DND-41 (cell line): ENCODE results near the gene STX16.

Experiments used
- ATAC-seq: fragments of 200-7000 bp; cut with Tn5 transposase; 3 replicates; pipeline ENCODE4 v1.9.1; 2021; ENCODE audit warnings: low read depth; ENCODE audit not compliant: insufficient read depth
- DNase-seq: peaks from one replicate; pipeline ENCODE4 v3.0.0-alpha.2; 2020
- H2AFZ ChIP-seq: 2 replicates; pipeline ENCODE4 v1.6.0; 2012; ENCODE audit warnings: low read depth, low read length
- H3K27ac ChIP-seq: 2 replicates; pipeline ENCODE4 v1.5.1; 2012; ENCODE audit warnings: low read length, inconsistent platforms
- H3K27me3 ChIP-seq: fragments of 200-600 bp; sonication (generic); 2 replicates; pipeline ENCODE4 v1.6.0; 2012; ENCODE audit warnings: low read length, mild to moderate bottlenecking, inconsistent platforms; ENCODE audit not compliant: insufficient read depth, poor library complexity
- H3K36me3 ChIP-seq: 2 replicates; pipeline ENCODE4 v1.5.1; 2012; ENCODE audit warnings: low read length, inconsistent platforms; ENCODE audit not compliant: insufficient read depth
- H3K4me1 ChIP-seq: 2 replicates; pipeline ENCODE4 v1.5.1; 2012; ENCODE audit warnings: mild to moderate bottlenecking, low read length; ENCODE audit not compliant: insufficient read depth
- H3K4me2 ChIP-seq: 2 replicates; pipeline ENCODE4 v1.6.0; 2012; ENCODE audit warnings: mild to moderate bottlenecking, moderate library complexity, low read length, inconsistent platforms; ENCODE audit not compliant: insufficient read depth
- H3K4me3 ChIP-seq, 2 experiments: fragments of 200-600 bp in 1 of 2; shearing (Covaris generic) in 1 of 2; 2 replicates each; pipeline ENCODE4 v1.5.1; 2012 to 2016; ENCODE audit warnings: inconsistent platforms in 2 of 2, low read length in 2 of 2, mild to moderate bottlenecking in 2 of 2, low read depth in 1 of 2, moderate library complexity in 1 of 2
- H3K79me2 ChIP-seq: 2 replicates; pipeline ENCODE4 v1.6.0; 2012; ENCODE audit warnings: low read length, inconsistent platforms; ENCODE audit not compliant: insufficient read depth
- H3K9ac ChIP-seq: 2 replicates; pipeline ENCODE4 v1.6.0; 2012; ENCODE audit warnings: low read depth, mild to moderate bottlenecking, inconsistent platforms, low read length, moderate library complexity
- H3K9me3 ChIP-seq: 2 replicates; pipeline ENCODE4 v1.5.1; 2012; ENCODE audit warnings: low read length, moderate library complexity, mild to moderate bottlenecking, inconsistent platforms; ENCODE audit not compliant: insufficient read depth, severe bottlenecking
- H4K20me1 ChIP-seq: 2 replicates; pipeline ENCODE4 v1.6.0; 2012; ENCODE audit warnings: low read length; ENCODE audit not compliant: insufficient read depth
- CTCF ChIP-seq: IDR thresholded peaks from 2 replicates; pipeline ENCODE4 v1.5.1; 2012; ENCODE audit warnings: borderline replicate concordance, low read length, moderate library complexity, mild to moderate bottlenecking; ENCODE audit not compliant: poor library complexity, severe bottlenecking; ENCODE audit errors: extremely low read depth
- EZH2 ChIP-seq: IDR thresholded peaks from 3 replicates; pipeline ENCODE4 v1.6.1; 2012; ENCODE audit warnings: borderline replicate concordance, low read depth, mild to moderate bottlenecking, moderate library complexity, low read length, inconsistent platforms; ENCODE audit not compliant: severe bottlenecking

Gene STX16

DNA sequence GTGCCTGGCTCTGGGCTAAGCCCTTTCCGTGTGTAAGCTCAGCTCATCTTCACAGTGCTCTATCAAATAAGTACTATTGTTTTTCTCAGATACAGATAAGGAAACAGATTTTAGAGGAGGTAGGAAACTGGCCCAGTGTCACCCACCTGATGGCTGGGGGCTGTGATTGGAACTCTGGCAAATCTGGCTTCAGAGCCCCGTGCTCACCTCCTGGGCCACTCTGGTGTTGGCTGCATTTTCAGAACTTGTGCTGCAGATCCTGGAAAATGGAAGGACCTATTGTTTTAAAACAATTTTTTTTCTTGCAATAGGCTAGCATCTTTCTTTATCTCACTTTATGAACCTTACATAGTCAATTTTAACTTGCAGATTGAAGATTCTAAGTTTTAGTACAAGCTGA lies 5.7 kb downstream of the STX16 start:
- DNase-seq (no peak), ATAC-seq (no peak)
- H3K27me3 ChIP-seq: no peaks in the 10 kb centered on the region
- H3K4me1 ChIP-seq: peaks cover 74% of the 10 kb centered on the region
- H2AFZ ChIP-seq: no peak overlapping the region
- H3K27ac ChIP-seq: no peak overlapping the region
- H3K36me3 ChIP-seq: peaks cover 26% of the 10 kb centered on the region
- H3K79me2 ChIP-seq: peaks cover 100% of the 10 kb centered on the region
- no peak for TF ChIP-seq CTCF
- TF ChIP-seq EZH2: no peak
- H3K9me3 ChIP-seq: no peaks in the 10 kb centered on the region
- no peak overlapping the region for H3K4me3 ChIP-seq
- peak overlapping the region; percentile 4; the same call in 1 of the 2 replicates for H3K9ac ChIP-seq
- H3K4me2 ChIP-seq: peak overlapping the region; percentile 66; the same call in 1 of the 2 replicates
- peaks cover 30% of the 10 kb centered on the region for H4K20me1 ChIP-seq

GRCh38 chr20:58657262-58657661 lies 6.2 kb downstream of the STX16 start:
- H3K79me2 ChIP-seq: peaks cover 100% of the 10 kb centered on the region
- no peak for DNase-seq
- H3K27ac ChIP-seq: no peak overlapping the region
- H3K36me3 ChIP-seq: peaks cover 24% of the 10 kb centered on the region
- H3K4me3 ChIP-seq: no peak overlapping the region
- peak overlapping the region; percentile 66; the same call in 1 of the 2 replicates for H3K4me2 ChIP-seq
- H4K20me1 ChIP-seq: peaks cover 29% of the 10 kb centered on the region; the same call in 1 of the 2 replicates
- TF ChIP-seq CTCF: no peak
- H3K9ac ChIP-seq: 0 out of 2 replicates have a peak overlapping the region, but pooled peaks have one; percentile 3
- no peaks in the 10 kb centered on the region for H3K9me3 ChIP-seq
- no peak for ATAC-seq
- H2AFZ ChIP-seq: no peak overlapping the region
- H3K27me3 ChIP-seq: no peaks in the 10 kb centered on the region
- H3K4me1 ChIP-seq: peaks cover 74% of the 10 kb centered on the region

DNA sequence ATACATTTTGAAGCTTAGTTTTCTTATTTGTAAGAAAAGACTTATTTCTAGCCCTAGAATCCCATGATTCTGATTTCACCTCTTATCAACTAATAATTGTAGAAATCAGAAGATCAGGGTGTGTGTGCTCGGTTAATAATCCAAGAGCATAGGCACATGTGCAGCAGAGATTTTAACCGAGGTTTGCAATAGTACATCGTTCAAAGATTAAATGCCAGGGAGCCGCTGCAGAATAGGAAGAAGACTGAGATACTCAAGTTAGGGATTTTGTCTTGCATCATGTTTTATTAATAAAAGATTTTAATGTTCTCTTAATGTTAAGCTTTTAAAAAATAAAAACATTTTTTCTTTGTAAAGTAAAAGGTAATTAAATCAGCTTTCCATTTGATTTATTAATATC lies 6.9 kb downstream of the STX16 start:
- no peak overlapping the region for H2AFZ ChIP-seq
- no peaks in the 10 kb centered on the region for H3K27me3 ChIP-seq
- H3K36me3 ChIP-seq: peaks cover 26% of the 10 kb centered on the region
- peaks cover 71% of the 10 kb centered on the region for H3K4me1 ChIP-seq
- no peak for TF ChIP-seq EZH2
- no peak for TF ChIP-seq CTCF
- H3K9me3 ChIP-seq: no peaks in the 10 kb centered on the region
- 0 out of 2 replicates have a peak overlapping the region, but pooled peaks have one; percentile 3 for H3K9ac ChIP-seq
- no peak overlapping the region for H3K4me3 ChIP-seq
- H3K79me2 ChIP-seq: peaks cover 99% of the 10 kb centered on the region
- H3K4me2 ChIP-seq: peak overlapping the region; percentile 66; the same call in 1 of the 2 replicates
- DNase-seq: no peak
- no peak for ATAC-seq
- peaks cover 31% of the 10 kb centered on the region; the same call in 1 of the 2 replicates for H4K20me1 ChIP-seq
- no peak overlapping the region for H3K27ac ChIP-seq
